ENCODE measurements around the gene MAN1C1.

MAN1C1 gene

GRCh38 chr1:25813071-25813733 is 196.6 kb downstream of the MAN1C1 start:
- H3K79me1 ChIP-seq (ENCODE audit: low read depth, low read length) = peaks cover 10% of the 10 kb centered on the region
- no peak overlapping the region for H3K4me2 ChIP-seq (ENCODE audit: insufficient read depth, low read length, poor library complexity, severe bottlenecking)
- no peak overlapping the region for H2BK120ac ChIP-seq (ENCODE audit: low read depth, low read length)
- no peaks in the 10 kb centered on the region for H3K9me3 ChIP-seq (replicated peaks in 1 of 2; ENCODE audit: control insufficient read depth in 2 of 2, insufficient read depth in 1 of 2, low read depth in 1 of 2, low read length in 2 of 2)
- peak overlapping the region; percentile 25 for H3K23ac ChIP-seq (ENCODE audit: low read depth, low read length, poor library complexity)
- WGBS, 2 donors (ENCODE audit: extremely low coverage in 2 of 2, insufficient read length in 2 of 2, insufficient replicate concordance in 1 of 2) = no CpG with 5 or more reads among the region's 11 CpGs
- H3K4me3 ChIP-seq (ENCODE audit: low read length in 2 of 2) = no peak overlapping the region
- H3K27me3 ChIP-seq (ENCODE audit: control insufficient read depth in 3 of 3, insufficient read depth in 3 of 3, low read depth in 1 of 3, low read length in 3 of 3) = no peaks in the 10 kb centered on the region
- no peak for DNase-seq (ENCODE audit: low spot score)
- H2BK5ac ChIP-seq (ENCODE audit: low read length) = no peak overlapping the region
- H2BK15ac ChIP-seq (ENCODE audit: low read length) = no peak overlapping the region
- peaks cover 1 to 2% of the 10 kb centered on the region in 2 donors for H3K4me1 ChIP-seq (ENCODE audit: control insufficient read depth in 2 of 2, insufficient read depth in 1 of 2, low read depth in 1 of 2, low read length in 2 of 2)
- no peak overlapping the region for H3K4ac ChIP-seq (ENCODE audit: low read length)
- H3K18ac ChIP-seq (ENCODE audit: low read length) = no peak overlapping the region
- no peak overlapping the region for H3K14ac ChIP-seq (ENCODE audit: low read length)
- H3K9ac ChIP-seq (ENCODE audit: low read depth, low read length, poor library complexity) = no peak overlapping the region
- H3K27ac ChIP-seq (replicated peaks; ENCODE audit: low read length) = no peak overlapping the region
- no peak overlapping the region for H2BK12ac ChIP-seq (ENCODE audit: low read length)
- peaks cover 44 to 85% of the 10 kb centered on the region in 2 donors for H3K36me3 ChIP-seq (replicated peaks in 1 of 2; ENCODE audit: control insufficient read depth in 2 of 2, insufficient read depth in 2 of 2, low read length in 2 of 2)
- no peak overlapping the region for H2AFZ ChIP-seq (ENCODE audit: low read length)
- H4K91ac ChIP-seq (ENCODE audit: low read depth, low read length, poor library complexity) = no peak overlapping the region
- H2AK5ac ChIP-seq (ENCODE audit: low read depth, low read length) = no peak overlapping the region
- H4K8ac ChIP-seq (ENCODE audit: low read depth, low read length) = no peak overlapping the region

GRCh38 chr1:25813734-25814471 is 197.3 kb downstream of the MAN1C1 start:
- no CpG with 5 or more reads among the region's 24 CpGs for WGBS, 2 donors (ENCODE audit: extremely low coverage in 2 of 2, insufficient read length in 2 of 2, insufficient replicate concordance in 1 of 2)
- peak overlapping the region; percentile 9 for H3K23ac ChIP-seq (ENCODE audit: low read depth, low read length, poor library complexity)
- no peak overlapping the region for H2AFZ ChIP-seq (ENCODE audit: low read length)
- H2BK120ac ChIP-seq (ENCODE audit: low read depth, low read length) = no peak overlapping the region
- no peak overlapping the region for H3K4ac ChIP-seq (ENCODE audit: low read length)
- H3K4me3 ChIP-seq (ENCODE audit: low read length in 2 of 2) = no peak overlapping the region
- H4K8ac ChIP-seq (ENCODE audit: low read depth, low read length) = no peak overlapping the region
- no peak overlapping the region for H2BK5ac ChIP-seq (ENCODE audit: low read length)
- peaks cover 10% of the 10 kb centered on the region for H3K79me1 ChIP-seq (ENCODE audit: low read depth, low read length)
- DNase-seq (ENCODE audit: low spot score) = no peak
- no peak overlapping the region for H4K91ac ChIP-seq (ENCODE audit: low read depth, low read length, poor library complexity)
- H3K14ac ChIP-seq (ENCODE audit: low read length) = no peak overlapping the region
- no peak overlapping the region for H2BK15ac ChIP-seq (ENCODE audit: low read length)
- no peaks in the 10 kb centered on the region for H3K27me3 ChIP-seq (ENCODE audit: control insufficient read depth in 3 of 3, insufficient read depth in 3 of 3, low read depth in 1 of 3, low read length in 3 of 3)
- no peak overlapping the region for H3K18ac ChIP-seq (ENCODE audit: low read length)
- H3K4me1 ChIP-seq (ENCODE audit: control insufficient read depth in 2 of 2, insufficient read depth in 1 of 2, low read depth in 1 of 2, low read length in 2 of 2) = peaks cover 4 to 7% of the 10 kb centered on the region in 2 donors
- H3K4me2 ChIP-seq (ENCODE audit: insufficient read depth, low read length, poor library complexity, severe bottlenecking) = no peak overlapping the region
- peaks cover 42 to 78% of the 10 kb centered on the region in 2 donors for H3K36me3 ChIP-seq (replicated peaks in 1 of 2; ENCODE audit: control insufficient read depth in 2 of 2, insufficient read depth in 2 of 2, low read length in 2 of 2)
- no peak overlapping the region for H3K9ac ChIP-seq (ENCODE audit: low read depth, low read length, poor library complexity)
- no peaks in the 10 kb centered on the region for H3K9me3 ChIP-seq (replicated peaks in 1 of 2; ENCODE audit: control insufficient read depth in 2 of 2, insufficient read depth in 1 of 2, low read depth in 1 of 2, low read length in 2 of 2)
- H2AK5ac ChIP-seq (ENCODE audit: low read depth, low read length) = no peak overlapping the region
- no peak overlapping the region for H2BK12ac ChIP-seq (ENCODE audit: low read length)
- no peak overlapping the region for H3K27ac ChIP-seq (replicated peaks; ENCODE audit: low read length)

- H3K27me3 ChIP-seq (ENCODE audit: control insufficient read depth in 3 of 3, insufficient read depth in 3 of 3, low read depth in 1 of 3, low read length in 3 of 3) = no peaks in the 10 kb centered on the region
- H2BK120ac ChIP-seq (ENCODE audit: low read depth, low read length) = no peak overlapping the region
- H2AK5ac ChIP-seq (ENCODE audit: low read depth, low read length) = no peak overlapping the region
- no peak overlapping the region for H3K18ac ChIP-seq (ENCODE audit: low read length)
- H3K14ac ChIP-seq (ENCODE audit: low read length) = no peak overlapping the region
- no peak overlapping the region for H4K8ac ChIP-seq (ENCODE audit: low read depth, low read length)
- H3K4me2 ChIP-seq (ENCODE audit: insufficient read depth, low read length, poor library complexity, severe bottlenecking) = no peak overlapping the region
- no peak overlapping the region for H3K9ac ChIP-seq (ENCODE audit: low read depth, low read length, poor library complexity)
- no peak overlapping the region for H3K27ac ChIP-seq (replicated peaks; ENCODE audit: low read length)
- DNase-seq (ENCODE audit: low spot score) = no peak
- no peak overlapping the region for H2BK5ac ChIP-seq (ENCODE audit: low read length)
- no peak overlapping the region for H3K4ac ChIP-seq (ENCODE audit: low read length)
- H3K23ac ChIP-seq (ENCODE audit: low read depth, low read length, poor library complexity) = no peak overlapping the region
- H3K4me1 ChIP-seq (ENCODE audit: control insufficient read depth in 2 of 2, insufficient read depth in 1 of 2, low read depth in 1 of 2, low read length in 2 of 2) = peaks cover 6 to 10% of the 10 kb centered on the region in 2 donors
- H2BK15ac ChIP-seq (ENCODE audit: low read length) = no peak overlapping the region
- H2BK12ac ChIP-seq (ENCODE audit: low read length) = no peak overlapping the region
- no peak overlapping the region for H3K4me3 ChIP-seq (ENCODE audit: low read length in 2 of 2)
- H3K9me3 ChIP-seq (replicated peaks in 1 of 2; ENCODE audit: control insufficient read depth in 2 of 2, insufficient read depth in 1 of 2, low read depth in 1 of 2, low read length in 2 of 2) = no peaks in the 10 kb centered on the region
- H2AFZ ChIP-seq (ENCODE audit: low read length) = no peak overlapping the region
- peaks cover 7% of the 10 kb centered on the region for H3K79me1 ChIP-seq (ENCODE audit: low read depth, low read length)
- no peak overlapping the region for H4K91ac ChIP-seq (ENCODE audit: low read depth, low read length, poor library complexity)
- WGBS, 2 donors (ENCODE audit: extremely low coverage in 2 of 2, insufficient read length in 2 of 2, insufficient replicate concordance in 1 of 2) = no CpG with 5 or more reads among the region's 7 CpGs
- H3K36me3 ChIP-seq (replicated peaks in 1 of 2; ENCODE audit: control insufficient read depth in 2 of 2, insufficient read depth in 2 of 2, low read length in 2 of 2) = peaks cover 37 to 71% of the 10 kb centered on the region in 2 donors
Measured at GRCh38 chr1:25814549-25815087, 198.0 kb downstream of the MAN1C1 start.
